Activated CD4-positive, alpha-beta memory T cell treated with anti-CD3 and anti-CD28 coated beads for 36 hours (primary cell): ENCODE results near the gene ZNF260. TPM values are rescaled to one million over a fixed set of nuclear protein-coding genes. Genes with fewer than 3 reads are reported as not detected.
A peak's percentile ranks its signal among the peaks of the same experiment; 100 is the strongest.

Experiments used
- CTCF ChIA-PET: fragments of 350-600 bp; sonication (Branson Sonifier 250); formaldehyde crosslinking; loops from one replicate; lab custom pipeline; 2021; ENCODE audit warnings: antibody characterized with exemption, inconsistent platforms; lab: Charles Lee
- POLR2A ChIA-PET: fragments of 350-600 bp; sonication (Branson Sonifier 250); formaldehyde crosslinking; loops from one replicate; lab custom pipeline; 2021; ENCODE audit warnings: antibody characterized with exemption; lab: Charles Lee
- DNase-seq: peaks from one replicate; pipeline ENCODE4 v3.0.0-alpha.2; 2020
- H3K27ac Mint-ChIP-seq: one replicate; pipeline ENCODE4 v1.8.0; 2021; ENCODE audit warnings: mixed read lengths
- H3K27me3 Mint-ChIP-seq: one replicate; pipeline ENCODE4 v1.8.0; 2021; ENCODE audit warnings: mixed read lengths
- H3K36me3 Mint-ChIP-seq: one replicate; pipeline ENCODE4 v1.8.0; 2021; ENCODE audit warnings: mixed read lengths
- H3K4me1 Mint-ChIP-seq: one replicate; pipeline ENCODE4 v1.8.0; 2021; ENCODE audit warnings: low read depth, mixed read lengths
- H3K4me3 Mint-ChIP-seq: one replicate; pipeline ENCODE4 v1.8.0; 2021; ENCODE audit warnings: mild to moderate bottlenecking, mixed read lengths
- H3K9me3 Mint-ChIP-seq: one replicate; pipeline ENCODE4 v1.8.0; 2021; ENCODE audit warnings: mixed read lengths
- intact Hi-C: fragments of 100-400 bp; cut with micrococcal nuclease; formaldehyde crosslinking; loops from one replicate; pipeline ENCODE4 v1.15.1; 2023
- total RNA-seq, 2 experiments: library from RNA; stranded (reverse); gene quantifications; one replicate each; pipeline ENCODE4 v1.2.3, GENCODE V29; 2021

Gene ZNF260
- total RNA-seq: 1 to 10 TPM; 3.7 TPM

DNA sequence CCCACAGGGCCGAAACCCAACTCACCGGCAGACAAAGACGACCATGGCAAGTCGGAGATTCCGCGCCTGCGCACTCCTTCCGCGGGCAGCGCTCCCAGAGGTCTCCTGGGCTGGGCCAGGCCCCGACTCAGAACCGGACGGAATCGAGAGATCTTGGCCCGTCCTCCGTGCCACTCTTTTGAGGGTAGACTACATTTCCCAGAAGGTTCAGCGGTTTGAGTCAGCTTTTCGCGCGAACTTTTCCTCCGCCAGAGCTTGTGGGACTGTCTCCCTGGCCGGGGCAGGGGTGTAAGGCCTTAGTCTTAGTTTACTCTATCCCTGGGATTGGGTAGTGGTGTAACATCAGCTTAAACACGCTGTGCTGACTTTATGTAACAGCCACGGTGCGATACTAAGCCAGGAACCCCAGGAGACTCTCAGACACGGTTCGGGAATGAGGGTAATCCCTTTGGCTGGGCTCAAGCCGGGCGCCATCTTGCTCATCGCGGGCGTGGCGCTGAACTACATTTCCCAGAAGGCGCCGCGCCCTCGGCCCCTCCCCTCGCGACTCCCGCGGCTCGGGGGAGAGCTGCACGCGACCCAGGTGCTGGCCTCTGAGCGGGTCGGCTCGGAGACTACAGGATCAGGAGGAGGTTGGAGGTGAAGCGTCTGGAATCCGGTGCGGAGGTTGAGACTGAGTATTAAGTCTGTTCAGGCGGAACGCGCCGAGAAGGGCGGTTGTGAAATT is at the start of gene ZNF260:
TSS of gene ZNF260 (minus strand) at position 78 of the 727 bp plus-strand sequence. CDS start 13,033 bp downstream, outside the sequence.
- CTCF ChIA-PET: interaction anchor here (1.0 kb wide), 1 partner anchor 45 kb away, joined by 4 read pairs; the partner anchor contains the start of gene ZNF529
- DNase-seq: peak; percentile 96
- H3K9me3 Mint-ChIP-seq: peaks cover 43% of the 10 kb centered on the region

DNA sequence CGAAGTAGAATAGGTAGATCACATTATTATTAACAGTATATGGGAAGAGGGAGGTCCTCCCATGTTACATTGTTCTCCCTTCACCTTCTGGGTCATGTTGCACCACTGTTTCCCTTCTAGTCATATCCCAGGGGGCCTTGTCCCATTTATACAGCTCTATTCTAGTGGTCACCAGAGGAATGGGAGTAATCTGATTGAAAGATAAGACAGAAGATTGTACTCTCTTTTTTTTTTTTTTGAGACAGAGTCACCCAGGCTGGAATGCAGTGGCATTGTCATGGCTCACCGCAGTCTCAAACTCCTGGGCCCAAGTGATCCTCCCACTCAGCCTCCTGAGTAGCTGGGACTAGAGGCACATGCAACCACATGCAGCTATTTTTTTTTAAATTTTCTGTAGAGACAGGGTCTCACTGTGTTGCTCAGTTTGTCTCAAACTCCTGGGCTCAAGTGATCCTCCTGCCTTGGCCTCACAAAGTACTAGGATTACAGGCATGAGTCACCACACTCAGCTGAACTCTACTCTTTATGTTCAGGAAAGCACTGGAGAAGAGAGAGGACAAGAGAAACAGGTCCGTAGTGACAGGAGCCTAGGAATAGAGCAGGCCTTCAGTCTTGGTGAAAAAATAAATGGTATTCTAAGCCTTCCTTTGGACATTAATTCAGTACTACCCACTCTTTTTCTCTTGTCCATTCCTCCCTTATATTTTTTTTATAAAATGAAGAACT is 49.4 kb upstream of the ZNF260 start:
- Mint-ChIP-seq H3K4me1 (peaks cover 21% of the 10 kb centered on the region), H3K27me3 (no peaks in the 10 kb centered on the region), H3K27ac (no peak overlapping the region), H3K9me3 (peaks cover 20% of the 10 kb centered on the region), H3K4me3 (no peak overlapping the region), H3K36me3 (peaks cover 62% of the 10 kb centered on the region)
- CTCF ChIA-PET: no interaction called here
- POLR2A ChIA-PET: no interaction called here
- intact Hi-C loops: no loop called here
- DNase-seq: no peak

More for the DNA sequence above, at the start of gene ZNF260:
- intact Hi-C loops: loop anchor here (1.0 to 2.0 kb wide), 12 partner anchors 39 to 690 kb away; partner anchors contain the start of genes ZFP14, ZFP82, ZNF345 and ZNF382
- Mint-ChIP-seq H3K27ac (peak within 1 kb of the TSS; percentile 95), H3K4me3 (peak within 1 kb of the TSS; percentile 99), H3K4me1 (peaks cover 21% of the 10 kb centered on the region), H3K27me3 (no peaks in the 10 kb centered on the region), H3K36me3 (peaks cover 52% of the 10 kb centered on the region)
- POLR2A ChIA-PET: interaction anchor here (0.6 to 3.6 kb wide), 5 partner anchors 40 to 1850 kb away, joined by 3 to 17 read pairs (median 4); partner anchors contain the start of genes ZFP14, ZNF146, ZNF565 and ZNF566

DNA sequence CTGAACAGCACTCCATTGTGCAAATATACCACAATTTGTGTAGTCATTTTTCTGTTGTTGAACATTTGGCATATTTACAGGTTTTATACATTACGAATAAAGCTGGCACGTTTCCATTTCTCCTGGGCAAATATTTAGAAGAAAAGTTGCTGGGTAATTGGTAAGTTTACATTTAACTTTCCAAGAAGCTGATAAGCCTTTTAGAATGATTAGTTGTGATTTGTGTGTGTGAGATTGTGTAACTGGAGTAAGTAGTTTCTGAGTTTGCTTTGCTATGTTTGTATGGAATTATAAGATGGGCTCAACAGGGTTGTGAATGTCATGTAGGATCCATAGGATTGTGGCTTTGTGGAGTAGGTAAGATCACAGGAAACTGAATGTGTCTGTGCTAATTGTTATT is 46.7 kb upstream of the ZNF260 start:
- intact Hi-C loops: loop anchor here (5.0 kb wide), 2 partner anchors 93 to 197 kb away; partner anchors contain the start of genes ZFP14 and ZNF461
- Mint-ChIP-seq H3K4me1 (peaks cover 30% of the 10 kb centered on the region), H3K27me3 (no peaks in the 10 kb centered on the region), H3K36me3 (peaks cover 53% of the 10 kb centered on the region), H3K27ac (no peak overlapping the region), H3K9me3 (peaks cover 10% of the 10 kb centered on the region), H3K4me3 (peak overlapping the region; percentile 87)
- ChIA-PET CTCF (interaction anchor here (0.5 kb wide), 1 partner anchor 44 kb away, joined by 3 read pairs; no protein-coding TSS in a partner anchor), POLR2A (interaction anchor here (2.6 kb wide), 1 partner anchor 86 kb away, joined by 12 read pairs; the partner anchor contains the start of gene ZNF566)
- DNase-seq: no peak

DNA sequence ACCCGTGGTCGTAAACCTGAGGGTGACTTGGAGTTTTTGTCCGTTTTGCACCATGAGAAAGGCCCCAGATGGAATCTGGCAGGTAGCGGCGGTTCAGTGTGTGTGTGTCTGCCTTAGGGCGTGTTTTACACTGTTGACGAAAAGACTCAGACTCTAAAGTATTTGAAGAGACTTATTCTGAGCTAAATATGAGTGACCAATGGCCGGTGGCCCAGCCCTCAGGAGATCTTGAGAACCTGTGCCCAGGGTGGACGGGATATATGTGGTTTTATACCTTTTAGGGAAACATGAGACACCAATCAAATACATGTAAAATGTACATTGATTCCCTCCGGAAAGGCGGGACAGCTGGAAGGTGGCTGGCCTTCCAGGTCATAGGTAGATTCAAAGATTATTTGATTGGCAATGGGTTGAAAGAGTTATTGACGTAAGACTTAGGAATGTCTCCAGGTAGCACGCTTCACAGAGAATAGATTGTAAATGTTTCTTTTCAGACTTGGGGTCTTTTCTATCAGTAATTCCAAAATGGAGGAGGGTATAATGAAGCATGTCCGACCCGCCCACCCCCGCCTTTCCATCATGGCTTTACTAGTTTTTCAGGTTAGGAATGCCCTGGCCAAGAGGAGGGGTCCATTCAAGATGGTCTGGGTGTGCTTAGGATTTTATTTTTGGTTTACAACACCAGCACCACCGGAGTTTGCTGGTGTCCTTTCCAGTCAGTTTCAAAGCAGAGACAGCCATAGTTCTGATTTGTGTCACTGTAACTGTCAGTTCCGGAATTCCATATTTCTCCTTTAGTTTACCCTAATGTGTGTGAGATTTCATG is 46.0 kb upstream of the ZNF260 start:
- H3K27me3 Mint-ChIP-seq: no peaks in the 10 kb centered on the region
- H3K4me3 Mint-ChIP-seq: peak overlapping the region; percentile 87
- peak overlapping the region; percentile 92 for H3K27ac Mint-ChIP-seq
- DNase-seq: no peak
- intact Hi-C loops: loop anchor here (1.0 to 5.0 kb wide), 6 partner anchors 30 to 265 kb away; partner anchors contain the start of genes ZFP14, ZNF260, ZNF461 and ZNF566
- ChIA-PET POLR2A (interaction anchor here (1.2 to 2.6 kb wide), 4 partner anchors 31 to 504 kb away, joined by 5 to 20 read pairs (median 8); partner anchors contain the start of genes ZNF345, ZNF382, ZNF420 and ZNF566), CTCF (interaction anchor here (1.3 kb wide), 1 partner anchor 46 kb away, joined by 4 read pairs; the partner anchor contains the start of gene ZNF260)
- H3K9me3 Mint-ChIP-seq: peaks cover 8% of the 10 kb centered on the region
- peaks cover 31% of the 10 kb centered on the region for H3K4me1 Mint-ChIP-seq
- peaks cover 55% of the 10 kb centered on the region for H3K36me3 Mint-ChIP-seq

GRCh38 chr19:36573020-36573894 is 45.2 kb upstream of the ZNF260 start, which contains the start of gene ZNF529:
Gene ZNF529, minus strand, starts transcription at chr19:36573292. Its CDS starts 946 bp downstream, at chr19:36572346.
- Mint-ChIP-seq H3K36me3 (peaks cover 57% of the 10 kb centered on the region), H3K27ac (peak within 1 kb of the TSS; percentile 92), H3K27me3 (no peaks in the 10 kb centered on the region), H3K4me1 (peaks cover 32% of the 10 kb centered on the region), H3K4me3 (peak within 1 kb of the TSS; percentile 87), H3K9me3 (peaks cover 7% of the 10 kb centered on the region)
- peak; percentile 92 for DNase-seq
- ChIA-PET CTCF (interaction anchor here (1.3 kb wide), 1 partner anchor 45 kb away, joined by 4 read pairs; the partner anchor contains the start of gene ZNF260), POLR2A (interaction anchor here (0.7 to 2.6 kb wide), 5 partner anchors 32 to 1022 kb away, joined by 3 to 20 read pairs (median 5); partner anchors contain the start of genes ZNF345, ZNF382, ZNF420 and ZNF540)
- intact Hi-C loops: loop anchor here (1.0 to 5.0 kb wide), 6 partner anchors 31 to 266 kb away; partner anchors contain the start of genes ZFP14, ZNF260, ZNF461 and ZNF566

DNA sequence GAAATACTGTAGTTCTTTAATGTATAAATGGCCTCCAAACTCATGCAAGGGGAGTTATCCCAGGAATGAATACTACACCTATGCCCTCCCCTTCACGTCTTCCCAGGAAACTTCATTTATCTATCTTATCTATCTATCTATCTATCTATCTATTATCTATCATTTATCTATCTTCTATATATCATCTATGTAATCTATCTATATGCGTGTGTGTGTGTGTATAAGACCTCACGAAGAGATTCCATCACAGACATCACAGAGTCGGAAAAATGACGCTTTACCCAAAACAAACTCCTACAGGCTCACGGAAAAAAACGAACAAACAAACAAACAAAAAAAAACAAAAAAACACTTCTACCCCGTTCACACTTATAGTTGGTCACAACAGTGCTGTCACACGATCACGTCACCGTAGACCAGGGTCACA is 44.5 kb upstream of the ZNF260 start:
- no peak for DNase-seq
- peaks cover 35% of the 10 kb centered on the region for H3K4me1 Mint-ChIP-seq
- H3K27me3 Mint-ChIP-seq: no peaks in the 10 kb centered on the region
- peaks cover 13% of the 10 kb centered on the region for H3K9me3 Mint-ChIP-seq
- H3K36me3 Mint-ChIP-seq: peaks cover 63% of the 10 kb centered on the region
- H3K27ac Mint-ChIP-seq: peak overlapping the region; percentile 92
- H3K4me3 Mint-ChIP-seq: peak overlapping the region; percentile 87
- intact Hi-C loops: loop anchor here (1.0 to 5.0 kb wide), 6 partner anchors 32 to 266 kb away; partner anchors contain the start of genes ZFP14, ZNF260, ZNF461 and ZNF566
- ChIA-PET POLR2A (interaction anchor here (0.7 to 2.6 kb wide), 5 partner anchors 32 to 1022 kb away, joined by 3 to 20 read pairs (median 5); partner anchors contain the start of genes ZNF345, ZNF382, ZNF420 and ZNF540), CTCF (interaction anchor here (1.3 kb wide), 1 partner anchor 44 kb away, joined by 4 read pairs; the partner anchor contains the start of gene ZNF260)

DNA sequence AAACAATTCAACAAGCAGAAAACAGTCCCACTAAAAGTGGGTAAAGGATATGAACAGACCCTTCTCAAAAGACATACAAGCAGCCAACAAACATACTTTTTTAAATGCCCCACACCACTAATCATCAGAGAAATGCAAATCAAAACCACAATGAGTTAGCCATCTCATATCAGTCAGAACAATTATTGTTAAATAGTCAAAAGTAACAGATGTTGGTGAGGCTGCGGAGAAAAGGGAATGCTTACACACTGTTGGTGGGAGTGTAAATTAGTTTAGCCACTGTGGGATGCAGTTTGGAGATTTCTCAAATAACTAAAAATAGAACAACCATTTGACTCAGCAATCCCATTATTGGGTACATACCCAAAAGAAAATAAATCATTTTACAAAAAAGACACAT is 36.3 kb upstream of the ZNF260 start:
- intact Hi-C loops: no loop called here
- H3K27ac Mint-ChIP-seq: no peak overlapping the region
- peaks cover 5% of the 10 kb centered on the region for H3K4me1 Mint-ChIP-seq
- H3K36me3 Mint-ChIP-seq: peaks cover 93% of the 10 kb centered on the region
- POLR2A ChIA-PET: no interaction called here
- CTCF ChIA-PET: no interaction called here
- DNase-seq: no peak
- H3K27me3 Mint-ChIP-seq: no peaks in the 10 kb centered on the region
- H3K9me3 Mint-ChIP-seq: peaks cover 78% of the 10 kb centered on the region
- no peak overlapping the region for H3K4me3 Mint-ChIP-seq

DNA sequence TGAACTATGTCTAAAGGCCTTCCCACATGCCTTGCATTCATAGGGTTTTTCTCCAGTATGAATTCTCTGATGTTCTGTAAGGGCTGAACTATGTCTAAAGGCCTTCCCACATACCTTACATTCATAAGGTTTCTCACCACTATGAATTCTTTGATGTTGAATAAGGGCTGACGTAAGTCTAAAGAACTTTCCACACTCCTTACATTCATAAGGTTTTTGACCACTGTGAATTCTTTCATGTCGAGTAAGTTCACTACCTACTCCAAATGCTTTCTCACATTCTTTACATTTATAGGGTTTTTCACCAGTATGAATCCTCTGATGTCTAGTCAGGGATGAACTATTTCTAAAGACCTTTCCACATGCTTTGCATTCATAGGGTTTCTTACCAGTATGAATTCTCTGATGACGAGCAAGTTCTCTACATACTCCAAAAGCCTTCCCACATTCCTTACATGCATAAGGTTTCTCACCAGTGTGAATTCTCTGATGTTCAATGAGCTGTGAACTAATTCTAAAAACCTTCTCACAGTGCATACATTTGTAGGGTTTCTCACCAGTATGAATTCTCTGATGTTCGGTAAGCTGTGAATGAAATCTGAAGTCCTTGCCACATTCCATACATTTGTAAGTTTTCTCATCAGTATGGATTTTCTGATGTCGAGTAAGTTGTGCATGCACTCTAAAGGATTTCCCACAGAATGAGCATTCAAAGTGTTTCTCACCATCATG is 19.1 kb upstream of the ZNF260 start:
- no peaks in the 10 kb centered on the region for H3K27me3 Mint-ChIP-seq

GRCh38 chr19:36528921-36529518 is 949 bp upstream of the ZNF260 start:
- Mint-ChIP-seq H3K9me3 (peaks cover 46% of the 10 kb centered on the region), H3K4me3 (peak overlapping the region; percentile 99), H3K27ac (peak overlapping the region; percentile 95), H3K4me1 (peaks cover 21% of the 10 kb centered on the region), H3K36me3 (peaks cover 52% of the 10 kb centered on the region), H3K27me3 (no peaks in the 10 kb centered on the region)
- ChIA-PET CTCF (interaction anchor here (1.0 kb wide), 1 partner anchor 44 kb away, joined by 4 read pairs; the partner anchor contains the start of gene ZNF529), POLR2A (interaction anchor here (0.6 to 3.6 kb wide), 4 partner anchors 40 to 1851 kb away, joined by 3 to 17 read pairs (median 4); partner anchors contain the start of genes ZFP14 and ZNF566)
- intact Hi-C loops: loop anchor here (1.0 to 2.0 kb wide), 12 partner anchors 40 to 690 kb away; partner anchors contain the start of genes ZFP14, ZFP82, ZNF345 and ZNF382
- peak; percentile 64 for DNase-seq

More for the DNA sequence above, 19.1 kb upstream of the ZNF260 start:
- Mint-ChIP-seq H3K36me3 (peaks cover 93% of the 10 kb centered on the region), H3K9me3 (peaks cover 91% of the 10 kb centered on the region), H3K27ac (no peak overlapping the region), H3K4me3 (no peak overlapping the region), H3K4me1 (no peaks in the 10 kb centered on the region)
- CTCF ChIA-PET: no interaction called here
- intact Hi-C loops: no loop called here
- POLR2A ChIA-PET: no interaction called here
- no peak for DNase-seq
